Measurements from ENCODE around the gene GAB2.
"Not testable (repeated sequence)": the region's sequence is repeated elsewhere in the genome, so short reads cannot be mapped to it uniquely, and the experiment has no call there.

The GAB2 gene

DNA sequence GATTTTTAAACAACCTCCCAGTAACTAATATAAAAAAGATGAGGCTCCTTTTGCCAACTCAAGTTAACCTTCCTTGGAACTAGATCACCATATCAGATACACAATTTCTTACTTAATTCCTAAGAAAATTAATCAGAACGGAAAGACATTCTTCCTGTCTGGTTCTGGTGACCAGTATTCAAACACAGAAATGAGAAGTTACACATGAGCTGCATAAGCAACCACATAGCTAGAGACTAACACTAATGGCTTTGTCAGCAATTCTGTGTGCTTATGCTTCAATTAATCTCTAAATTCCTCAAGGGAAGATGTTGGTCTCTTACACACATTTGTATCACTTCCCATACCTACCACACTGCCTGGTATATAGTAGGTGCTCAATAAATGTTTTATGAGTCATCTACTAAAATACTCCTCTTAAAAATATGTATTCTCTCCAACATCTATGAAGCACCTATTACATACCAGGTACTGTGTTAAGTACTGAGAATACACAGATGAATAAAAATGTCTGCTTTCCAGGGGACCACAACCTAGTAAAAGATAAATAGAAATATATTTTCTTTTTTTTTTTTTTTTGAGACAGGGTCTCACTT lies 54.5 kb downstream of the GAB2 start:
- no peak for DNase-seq

DNA sequence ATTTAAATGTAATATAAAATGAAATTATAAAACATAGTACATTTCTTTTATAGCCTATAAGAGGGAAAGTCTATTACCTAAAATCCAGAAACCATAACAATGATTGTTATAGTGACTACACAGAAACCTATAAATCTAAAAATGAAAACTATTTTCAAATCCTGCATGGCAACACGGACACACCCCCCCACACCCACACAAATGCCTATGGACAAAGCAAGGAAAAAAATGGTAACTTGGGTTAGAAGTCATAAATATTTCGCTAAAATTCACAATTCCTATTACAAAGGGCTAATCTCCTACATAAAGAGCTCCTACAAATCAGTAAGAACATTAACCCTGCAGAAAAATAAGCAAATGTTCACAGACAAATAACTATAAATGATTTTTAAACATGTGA lies 56.4 kb downstream of the GAB2 start:
- DNase-seq = no peak

DNA sequence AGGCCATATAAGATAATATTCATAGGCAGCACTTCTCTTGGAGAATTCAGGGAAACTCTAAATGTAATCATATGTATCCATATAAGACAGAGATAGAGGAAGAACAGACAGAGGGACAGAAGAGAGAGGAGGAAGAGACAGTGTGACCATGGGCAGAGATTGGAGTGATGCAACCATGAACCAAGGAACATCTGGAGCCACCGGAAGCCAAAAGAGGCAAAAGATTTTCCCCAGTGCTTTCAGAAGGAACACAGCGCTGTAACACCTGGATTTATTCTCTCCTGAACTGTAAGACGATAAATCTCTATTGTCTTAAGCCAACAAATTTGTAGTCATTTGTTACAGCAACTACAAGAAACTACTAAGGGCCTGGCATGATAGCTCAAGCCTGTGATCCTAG lies 57.7 kb downstream of the GAB2 start:
- no peak for DNase-seq

DNA sequence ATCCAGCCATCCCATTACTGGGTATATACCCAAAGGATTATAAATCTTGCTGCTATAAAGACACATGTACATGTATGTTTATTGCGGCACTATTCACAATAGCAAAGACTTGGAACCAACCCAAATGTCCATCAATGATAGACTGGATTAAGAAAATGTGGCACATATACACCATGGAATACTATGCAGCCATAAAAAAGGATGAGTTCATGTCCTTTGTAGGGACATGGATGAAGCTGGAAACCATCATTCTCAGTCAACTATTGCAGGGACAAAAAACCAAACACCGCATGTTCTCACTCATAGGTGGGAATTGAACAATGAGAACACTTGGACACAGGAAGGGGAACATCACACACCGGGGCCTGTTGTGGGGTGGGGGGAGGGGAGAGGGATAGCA lies 59.7 kb downstream of the GAB2 start:
- not testable (repeated sequence) for DNase-seq

DNA sequence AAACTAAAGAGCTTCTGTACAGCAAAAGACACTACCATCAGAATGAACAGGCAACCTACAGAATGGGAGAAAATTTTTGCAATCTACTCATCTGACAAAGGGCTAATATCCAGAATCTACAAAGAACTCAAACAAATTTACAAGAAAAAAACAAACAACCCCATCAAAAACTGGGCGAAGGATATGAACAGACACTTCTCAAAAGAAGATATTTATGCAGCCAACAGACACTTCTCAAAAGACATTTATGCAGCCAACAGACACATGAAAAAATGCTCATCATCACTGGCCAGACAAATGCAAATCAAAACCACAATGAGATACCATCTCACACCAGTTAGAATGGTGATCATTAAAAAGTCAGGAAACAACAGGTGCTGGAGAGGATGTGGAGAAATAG lies 60.2 kb downstream of the GAB2 start:
- DNase-seq = not testable (repeated sequence)

DNA sequence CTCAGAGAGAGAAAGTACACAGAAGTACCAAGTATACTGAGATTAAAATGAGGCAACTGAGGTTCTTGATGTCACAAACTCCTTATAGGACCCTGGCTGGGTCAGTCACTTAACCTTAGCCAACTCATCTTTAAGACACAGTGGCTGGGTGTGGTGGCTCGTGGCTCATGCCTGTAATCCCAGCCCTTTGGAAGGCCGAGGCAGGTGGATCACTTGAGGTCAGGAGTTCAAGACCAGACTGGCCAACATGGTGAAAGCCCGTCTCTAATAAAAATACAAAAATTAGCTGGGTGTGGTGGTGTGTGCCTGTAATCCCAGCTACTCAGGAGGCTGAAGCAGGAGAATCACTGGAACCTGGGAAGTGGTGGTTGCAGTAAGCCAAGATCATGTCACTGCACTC lies 61.9 kb downstream of the GAB2 start:
- not testable (repeated sequence) for DNase-seq

DNA sequence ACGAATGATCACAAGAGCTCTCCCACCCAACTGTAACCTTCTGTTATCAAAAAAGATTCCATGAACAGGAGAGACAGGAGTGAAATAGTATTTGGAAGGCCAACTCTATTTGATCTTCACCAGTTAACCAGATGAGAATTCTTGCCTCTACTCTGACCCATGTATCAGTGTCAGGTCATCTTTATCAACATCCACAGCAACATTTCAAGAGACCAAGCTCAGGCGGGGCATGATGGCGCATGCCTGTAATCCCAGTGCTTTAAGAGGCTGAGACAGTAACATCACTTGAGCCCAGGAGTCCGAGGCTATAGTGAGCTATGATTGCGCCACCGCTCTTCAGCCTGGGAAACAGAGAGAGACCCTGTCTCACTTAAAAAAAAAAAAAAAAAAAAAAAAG lies 62.3 kb downstream of the GAB2 start:
- DNase-seq = no peak

DNA sequence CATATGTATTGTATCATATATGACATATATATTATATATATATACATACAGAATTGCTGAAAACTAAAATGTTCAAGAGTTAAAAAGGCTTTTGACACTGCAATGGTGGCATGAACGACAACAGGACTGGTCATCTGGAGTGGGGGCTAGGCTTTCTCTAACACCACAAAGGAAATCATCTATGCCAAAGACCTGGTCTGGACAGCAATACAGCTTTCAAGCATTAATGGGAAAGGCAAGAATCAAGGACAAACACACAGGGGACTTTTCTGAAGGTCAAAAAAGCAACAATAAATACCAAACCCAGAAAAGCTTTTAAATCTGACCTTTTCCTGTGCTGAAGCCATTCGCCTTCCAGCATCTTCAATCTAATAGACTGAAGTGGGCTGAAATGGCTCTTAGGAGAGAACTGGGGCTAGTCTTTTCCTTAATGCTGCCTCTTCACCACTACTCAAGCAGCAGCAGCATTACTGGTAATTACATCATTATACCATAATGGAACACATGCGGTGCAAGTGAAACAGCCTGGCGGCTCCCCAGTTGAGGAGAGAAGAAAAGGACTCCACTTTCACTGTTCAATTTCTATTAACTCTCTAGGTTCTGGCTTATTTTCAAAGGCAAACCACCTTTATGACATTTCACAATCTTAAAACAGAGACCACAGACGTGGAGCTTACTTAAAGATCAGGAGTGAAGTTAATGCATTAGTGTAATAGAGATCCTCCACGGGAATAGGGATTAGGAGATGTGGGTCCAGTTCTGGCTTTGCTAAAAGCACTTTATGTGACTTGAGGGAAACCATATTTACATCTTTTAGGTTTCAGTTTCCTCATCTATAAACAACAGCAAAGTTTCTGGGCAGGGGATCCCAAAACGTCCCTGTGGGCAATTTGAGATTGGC lies 63.0 kb downstream of the GAB2 start:
- DNase-seq = no peak

DNA sequence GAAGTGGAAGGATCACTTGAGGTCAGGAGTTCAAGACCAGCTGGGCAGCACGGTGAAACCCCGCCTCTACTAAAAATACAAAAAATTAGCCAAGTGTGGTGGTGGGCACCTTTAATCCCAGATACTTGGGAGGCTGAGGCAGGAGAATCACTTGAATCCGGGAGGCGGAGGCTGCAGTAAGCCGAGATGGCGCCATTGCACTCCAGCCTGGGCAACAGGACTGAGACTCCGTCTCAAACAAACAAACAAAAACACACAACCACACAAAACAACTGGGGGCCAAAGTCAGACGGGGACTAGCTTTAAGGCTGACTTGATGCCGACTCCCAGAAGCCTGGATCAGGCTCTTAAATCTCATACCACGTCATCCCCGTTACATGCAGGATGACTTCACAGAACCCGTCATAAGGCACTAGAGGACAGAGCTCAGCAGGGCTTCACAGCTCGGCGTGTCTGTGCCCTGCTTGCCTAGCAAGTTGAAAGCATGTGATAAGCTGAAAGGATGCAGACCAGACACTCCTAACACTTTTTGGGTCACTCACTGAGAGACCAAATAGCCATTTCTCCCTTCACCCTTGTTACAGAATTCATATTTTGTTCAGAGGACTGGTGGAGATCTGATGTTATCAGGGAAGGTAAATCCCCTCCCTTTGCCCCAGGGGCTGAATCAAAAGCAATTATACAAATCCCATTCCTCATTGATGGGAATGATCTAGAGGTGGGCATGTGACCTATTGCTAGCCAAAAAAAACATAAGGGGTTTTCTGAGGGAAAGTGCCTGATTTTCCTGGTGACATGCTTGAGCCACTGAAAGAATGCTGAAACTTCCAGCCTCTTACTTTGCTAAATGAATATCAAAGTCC lies 65.4 kb downstream of the GAB2 start:
- no peak for DNase-seq

DNA sequence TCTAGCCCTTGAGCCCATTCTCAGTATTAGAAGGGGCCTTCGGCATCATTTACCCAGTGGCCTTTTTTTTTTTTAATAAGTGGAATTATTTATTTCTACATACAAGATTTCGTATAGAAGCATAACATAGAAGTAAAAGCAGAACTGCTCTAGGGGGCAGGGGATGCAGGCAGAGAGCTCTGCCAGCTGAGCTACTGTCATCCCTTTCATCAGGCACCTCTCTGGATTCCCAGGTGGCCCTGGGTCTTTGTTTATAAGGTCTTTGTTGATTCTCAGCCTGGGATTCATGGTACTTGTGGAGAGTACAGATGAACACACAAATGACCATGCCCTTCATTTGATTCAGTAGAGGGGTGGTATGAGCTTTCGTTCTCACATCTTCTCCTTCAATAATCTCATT lies 66.4 kb downstream of the GAB2 start:
- no peak for DNase-seq

DNA sequence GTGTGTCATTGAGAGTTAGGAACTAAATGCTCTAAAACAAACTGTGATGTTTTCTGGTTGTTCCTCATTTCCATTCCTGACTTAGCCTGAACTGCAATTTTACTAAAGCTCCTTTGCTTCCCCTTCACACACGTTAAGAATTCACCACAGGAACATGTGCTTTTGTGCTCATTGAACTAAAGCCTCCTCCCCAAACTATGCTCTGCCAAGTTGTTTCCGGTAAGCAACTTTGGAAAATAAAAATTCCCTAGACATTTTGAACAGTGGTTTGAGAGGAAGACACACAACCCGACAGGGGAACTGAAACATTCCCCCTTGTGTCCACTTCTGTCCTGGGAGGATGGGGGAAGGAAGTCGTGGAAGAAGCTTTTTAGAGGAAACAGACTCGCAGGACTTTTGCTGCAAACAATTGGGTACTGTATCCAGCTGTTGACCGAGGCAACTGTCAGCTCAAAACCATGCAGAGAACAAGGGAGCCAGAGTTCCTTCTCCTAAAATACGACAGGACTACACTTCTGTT lies 66.9 kb downstream of the GAB2 start:
- no peak for DNase-seq

DNA sequence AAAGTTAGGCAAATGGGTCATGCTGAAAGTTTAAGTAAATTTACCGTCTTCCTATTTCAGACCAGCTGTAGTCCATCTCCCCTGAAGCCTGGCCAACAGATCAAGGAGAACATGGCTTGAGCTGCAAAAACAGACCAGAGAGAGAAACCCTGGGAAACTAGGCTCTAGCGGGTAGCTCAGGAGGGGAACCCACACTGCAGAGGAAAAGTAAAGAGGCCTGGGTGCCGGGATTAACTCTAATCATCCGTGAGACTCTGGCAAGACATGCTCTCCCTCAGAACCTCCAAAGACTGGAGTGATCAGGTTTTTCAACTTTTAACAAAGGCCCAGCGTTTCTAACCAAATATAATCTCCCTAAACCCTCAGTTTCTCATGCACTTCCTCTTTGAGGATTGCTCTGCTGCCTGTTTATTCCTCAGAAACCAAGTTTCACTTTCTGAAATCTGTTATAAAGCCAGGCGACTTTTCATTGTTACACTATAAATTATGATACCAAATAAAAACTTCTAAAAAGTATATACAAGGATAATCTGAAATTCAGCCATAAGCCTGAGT lies 67.5 kb downstream of the GAB2 start:
- no peak for DNase-seq

DNA sequence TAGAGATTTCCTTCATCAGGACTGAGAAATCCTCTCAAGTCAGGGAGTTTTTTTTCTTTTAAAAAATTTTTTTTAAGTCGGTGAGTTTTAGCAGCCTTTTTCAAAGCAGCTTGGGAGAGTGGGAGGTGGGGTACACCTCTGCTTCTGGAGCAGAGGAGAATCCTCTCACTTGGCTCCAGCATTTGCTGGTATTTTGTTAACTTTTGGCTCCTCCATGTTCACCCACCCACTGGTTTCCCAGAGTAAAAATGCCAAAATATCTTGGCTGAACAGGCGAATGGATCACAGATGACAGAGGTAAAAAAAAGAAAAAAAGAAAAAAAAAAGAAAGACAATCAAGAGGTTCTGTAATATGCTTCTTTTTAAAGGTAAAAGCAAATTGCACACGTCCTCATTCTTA lies 68.0 kb downstream of the GAB2 start:
- no peak for DNase-seq

DNA sequence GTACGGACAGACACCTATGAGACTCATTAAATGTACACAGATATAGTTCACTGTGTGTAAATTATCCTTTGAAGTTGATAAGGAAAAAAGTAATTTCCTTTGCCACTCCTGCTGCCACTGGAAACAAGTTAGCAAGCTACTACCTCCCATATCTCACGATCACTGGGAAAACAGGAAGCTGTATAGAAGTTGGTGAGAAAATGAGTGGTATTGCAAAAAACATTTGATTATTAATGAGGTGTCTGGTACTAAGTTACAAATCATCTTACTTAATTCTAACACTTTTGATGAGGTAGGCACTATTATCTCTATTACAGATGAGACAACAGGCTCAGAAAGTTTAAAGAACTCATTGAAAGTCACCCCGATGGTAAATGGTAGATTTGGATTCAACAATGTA lies 68.5 kb downstream of the GAB2 start:
- DNase-seq = no peak

DNA sequence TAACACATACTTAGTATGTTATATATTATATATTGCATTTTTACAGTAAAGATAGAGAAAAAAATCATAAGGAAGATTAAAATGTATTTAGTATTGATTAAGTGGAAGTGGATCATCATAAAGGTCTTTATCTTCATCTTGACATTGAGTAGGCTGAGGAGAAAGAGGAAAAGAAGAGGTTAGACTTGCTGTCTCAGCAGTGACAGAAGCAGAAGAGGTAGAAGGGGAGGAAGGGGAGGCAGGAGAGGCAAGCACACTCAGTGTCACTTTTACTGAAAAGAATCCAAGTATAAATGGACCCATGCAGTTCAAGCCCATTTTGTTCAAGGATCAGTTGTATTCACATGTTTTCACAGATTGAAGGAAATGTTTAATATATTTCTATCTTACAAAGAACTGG lies 69.7 kb downstream of the GAB2 start:
- no peak for DNase-seq

DNA sequence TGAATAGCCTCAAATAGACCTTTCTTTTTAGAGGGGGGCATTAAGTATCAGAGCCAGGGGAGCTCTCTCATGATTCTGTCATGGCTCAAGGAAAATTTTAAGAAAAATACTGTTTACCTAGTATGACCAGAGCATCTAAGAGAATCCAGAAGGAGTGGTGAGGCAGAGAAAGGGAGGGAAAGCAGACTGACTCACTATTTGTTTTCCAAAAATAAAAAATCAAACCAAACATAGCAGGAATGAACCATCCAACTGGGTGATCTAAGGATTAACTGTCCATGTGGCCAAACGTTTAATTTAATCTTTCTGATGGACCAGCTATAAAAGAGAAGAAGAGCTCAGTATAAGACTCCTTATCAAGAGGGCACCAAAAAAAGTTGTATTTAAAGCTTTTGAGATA lies 70.8 kb downstream of the GAB2 start:
- no peak for DNase-seq

DNA sequence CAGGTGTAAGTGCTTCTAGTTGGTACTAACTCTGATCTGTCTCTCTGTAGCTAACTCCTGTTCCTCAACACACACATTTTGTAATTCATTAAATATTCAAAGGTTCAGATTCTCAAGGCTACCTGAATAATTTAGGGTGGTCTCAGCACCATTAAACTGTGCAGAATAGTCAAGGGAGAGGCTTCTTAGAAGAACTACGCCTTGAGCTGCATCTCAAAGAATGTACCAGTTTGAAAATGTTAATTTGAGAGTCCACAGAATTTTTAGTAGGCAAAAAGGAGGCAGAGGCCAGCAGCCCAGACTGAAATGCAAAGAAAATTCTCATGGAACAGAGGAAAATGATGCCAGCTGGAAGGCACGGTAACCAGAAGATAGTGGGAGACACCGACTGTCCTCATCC lies 72.2 kb downstream of the GAB2 start:
- no peak for DNase-seq

DNA sequence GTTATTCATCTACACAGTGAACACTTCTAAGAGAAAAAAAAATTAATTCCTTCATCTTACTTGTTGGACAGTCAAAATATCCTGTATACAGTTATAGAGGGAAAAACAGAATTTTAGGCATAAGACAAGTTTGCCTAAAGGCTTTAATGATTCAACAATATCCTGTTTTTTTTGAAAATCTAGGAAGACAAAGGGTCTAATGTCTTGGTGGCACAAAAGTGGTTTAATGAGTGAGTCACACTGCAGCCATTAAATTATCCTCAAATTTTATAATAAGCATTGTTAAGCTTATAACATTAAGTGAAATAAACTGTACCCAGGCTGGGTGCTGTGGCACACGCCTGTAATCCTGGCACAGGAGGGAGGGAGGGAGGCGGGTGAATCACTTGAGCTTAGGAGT lies 72.9 kb downstream of the GAB2 start:
- no peak for DNase-seq

DNA sequence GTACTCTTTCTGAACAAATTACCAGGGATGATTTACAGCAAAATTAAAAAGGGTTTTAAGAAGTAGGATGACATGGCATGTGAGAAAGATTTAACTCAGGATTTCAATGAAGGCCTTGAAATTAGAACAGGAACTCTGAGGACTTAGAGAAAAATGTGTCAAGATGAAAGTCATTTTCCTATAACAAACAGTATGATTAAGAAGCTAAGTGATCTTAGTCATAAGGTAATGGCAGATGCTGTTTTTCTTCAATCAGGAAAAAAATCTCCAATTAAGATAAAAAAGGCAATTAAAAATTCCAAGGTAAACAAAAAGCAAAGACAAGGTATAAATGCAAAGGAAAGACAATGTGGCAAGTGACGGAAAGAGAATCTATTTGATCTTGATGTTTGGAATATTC lies 73.5 kb downstream of the GAB2 start:
- no peak for DNase-seq

DNA sequence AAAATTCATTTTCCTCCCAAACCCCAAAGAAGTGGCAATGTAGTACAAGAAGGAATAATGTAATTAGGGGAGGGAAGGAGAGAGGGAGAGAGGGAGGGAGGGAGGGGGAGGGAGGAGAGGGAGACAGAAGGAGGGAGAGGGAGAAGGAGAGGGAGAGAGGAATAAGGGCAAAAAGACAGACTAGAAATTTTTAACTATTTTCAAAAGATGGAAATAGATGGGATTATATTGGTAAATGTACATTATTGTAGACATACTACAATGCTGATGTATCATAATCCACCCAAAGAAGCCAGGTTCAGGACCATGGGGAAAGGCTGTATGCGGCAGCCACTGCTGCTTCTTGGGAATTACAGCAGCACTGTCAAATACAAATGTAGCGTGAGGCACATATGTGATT lies 74.3 kb downstream of the GAB2 start:
- DNase-seq = no peak

DNA sequence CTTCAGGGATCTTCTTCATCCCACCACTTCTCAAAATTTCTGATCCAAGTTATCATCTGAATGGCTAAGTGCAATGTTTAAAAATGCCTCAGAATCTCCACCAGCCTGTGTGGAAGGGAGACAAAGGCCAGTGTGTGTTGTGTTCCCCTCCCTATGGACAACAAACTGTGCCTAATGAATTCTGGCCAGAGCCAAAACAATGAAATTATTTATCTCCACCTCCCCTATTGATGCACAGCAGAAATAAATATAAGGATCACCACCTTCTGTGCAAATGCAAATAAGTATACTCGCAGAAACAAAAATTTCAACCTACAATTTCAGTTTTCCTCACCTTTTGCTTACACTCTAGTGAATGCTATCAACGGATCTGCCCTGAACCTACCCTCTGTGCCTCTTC lies 75.8 kb downstream of the GAB2 start:
- no peak for DNase-seq

DNA sequence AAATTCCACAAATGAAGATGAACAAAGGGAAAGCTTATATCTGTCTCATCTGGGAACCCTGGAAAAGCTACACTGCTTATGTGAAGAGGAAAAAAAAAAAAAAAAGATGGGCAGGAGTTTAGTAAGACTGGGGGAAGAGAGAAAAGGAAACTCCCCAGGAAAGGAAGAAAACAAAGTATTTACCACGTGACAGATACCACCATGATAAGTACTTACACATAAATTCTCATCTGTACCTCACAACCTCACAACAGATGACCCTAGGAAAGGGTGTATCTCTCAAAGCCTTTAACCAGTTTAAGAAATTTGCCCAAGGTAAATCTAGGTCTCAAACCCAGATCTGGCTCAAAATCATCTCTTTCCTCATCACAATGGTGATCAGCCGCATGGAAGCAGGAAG lies 77.1 kb downstream of the GAB2 start:
- DNase-seq = no peak

DNA sequence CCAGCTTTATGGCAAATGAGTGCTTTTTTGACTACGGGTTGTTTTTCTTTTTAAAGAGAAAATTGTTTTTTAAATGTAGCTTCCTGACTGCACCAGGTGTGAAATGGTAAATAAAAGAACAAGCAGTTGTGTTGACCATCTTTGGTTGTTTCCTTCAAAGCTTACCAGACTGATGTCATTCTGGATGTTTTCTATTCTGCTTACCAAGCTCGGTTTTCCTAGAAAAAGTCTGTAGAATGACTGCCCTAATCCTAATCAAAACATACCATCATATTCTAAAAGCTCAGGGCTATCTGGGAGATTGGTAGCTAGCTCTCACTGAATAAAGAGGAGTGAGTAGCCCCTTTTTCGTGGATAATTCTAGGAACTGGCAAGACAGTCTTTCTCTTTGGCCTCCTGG lies 77.7 kb downstream of the GAB2 start:
- no peak for DNase-seq
